ENCODE results near the gene ADAM12.

DNA sequence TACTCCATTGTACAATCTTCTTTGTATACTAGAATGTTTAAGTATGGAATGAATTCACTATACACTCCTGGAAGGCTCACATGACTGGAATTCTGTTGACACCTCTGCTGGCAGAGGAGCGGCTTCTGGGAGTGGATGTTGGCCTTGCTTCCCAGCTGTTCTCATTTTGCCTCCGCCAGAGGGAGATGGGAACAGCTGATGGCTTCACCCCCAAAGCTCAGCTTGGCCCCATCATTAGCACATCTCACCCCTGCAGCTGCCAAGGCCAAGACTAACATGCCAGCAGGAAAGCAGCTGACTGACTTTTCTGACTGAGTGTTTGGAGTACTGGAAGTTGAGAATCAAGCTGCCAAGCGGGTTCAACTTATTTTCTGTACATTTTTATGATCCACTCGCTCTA, 15.1 kb downstream of the ADAM12 start:
- TF ChIP-seq TAF1 (IDR thresholded peaks at IDR 0.05; ENCODE audit: low read depth, low read length) (no peak), POLR2A (IDR thresholded peaks at IDR 0.05; ENCODE audit: low read depth, low read length) (no peak), POLR2AphosphoS5 (IDR thresholded peaks at IDR 0.05; ENCODE audit: low read depth, low read length) (no peak), SPI1 (IDR thresholded peaks at IDR 0.05; ENCODE audit: low read depth, low read length) (no peak)

Data from GM12891 (cell line).